SJSA1 (cell line): ENCODE data around the gene ATXN7. TPM values are rescaled to one million over a fixed set of nuclear protein-coding genes. Genes with fewer than 3 reads are reported as not detected.
A peak's percentile ranks its signal among the peaks of the same experiment; 100 is the strongest.

ENCODE experiments used
- DNase-seq, 2 experiments: peaks; one replicate each; pipeline ENCODE4 v3.0.0-alpha.2; 2015 to 2020; ENCODE audit warnings: low spot score in 2 of 2, low read depth in 1 of 2
- H3K27ac ChIP-seq: fragments of 250-450 bp; sonication (Bioruptor Pico); 2 replicates; pipeline ENCODE4 v1.5.1; 2020; ENCODE audit warnings: mild to moderate bottlenecking, moderate library complexity
- H3K27me3 ChIP-seq: fragments of 250-450 bp; sonication (Bioruptor Pico); replicated peaks from 2 replicates; pipeline ENCODE4 v1.5.1; 2020; ENCODE audit warnings: mild to moderate bottlenecking, moderate library complexity
- H3K36me3 ChIP-seq: fragments of 250-450 bp; sonication (Bioruptor Pico); 2 replicates; pipeline ENCODE4 v1.5.1; 2020; ENCODE audit warnings: mild to moderate bottlenecking
- H3K4me1 ChIP-seq: fragments of 250-450 bp; sonication (Bioruptor Pico); replicated peaks from 2 replicates; pipeline ENCODE4 v1.6.1; 2021; ENCODE audit warnings: mild to moderate bottlenecking
- H3K4me3 ChIP-seq: fragments of 250-450 bp; sonication (Bioruptor Pico); 2 replicates; pipeline ENCODE4 v1.5.1; 2020; ENCODE audit warnings: mild to moderate bottlenecking
- H3K9me3 ChIP-seq: fragments of 250-450 bp; sonication (Bioruptor Pico); replicated peaks from 2 replicates; pipeline ENCODE4 v1.5.1; 2020; ENCODE audit warnings: mild to moderate bottlenecking
- total RNA-seq: library from RNA; depleted of rRNA; stranded (reverse); fragments of >200 nt; shearing (Covaris generic); gene quantifications from 2 replicates; pipeline ENCODE4 v1.2.3, GENCODE V29; 2014

The ATXN7 gene
- total RNA-seq, 1 experiment from 2014 or later, result 7.1 TPM

GRCh38 chr3:63961891-63962290 is 98.2 kb downstream of the ATXN7 start:
- Histone ChIP-seq H3K9me3 (no peaks in the 10 kb centered on the region), H3K4me3 (no peak overlapping the region), H3K27me3 (no peaks in the 10 kb centered on the region), H3K4me1 (peaks cover 10% of the 10 kb centered on the region), H3K36me3 (peaks cover 2% of the 10 kb centered on the region), H3K27ac (no peak overlapping the region)
- peak in 1 of 2 experiments; percentile 42 for DNase-seq

- H3K27ac ChIP-seq, result no peak overlapping the region
- H3K36me3 ChIP-seq, result no peaks in the 10 kb centered on the region; the same call in 1 of the 2 replicates
- no peak for DNase-seq
Observed at GRCh38 chr3:63963496-63963895, 99.8 kb downstream of the ATXN7 start.

GRCh38 chr3:63964681-63965485 is 101.2 kb downstream of the ATXN7 start:
- Histone ChIP-seq H3K4me1 (peaks cover 40% of the 10 kb centered on the region), H3K27ac (no peak overlapping the region), H3K36me3 (no peaks in the 10 kb centered on the region; the same call in 1 of the 2 replicates), H3K9me3 (no peaks in the 10 kb centered on the region), H3K4me3 (no peak overlapping the region), H3K27me3 (no peaks in the 10 kb centered on the region)
- DNase-seq, result no peak

More at GRCh38 chr3:63963496-63963895, 99.8 kb downstream of the ATXN7 start:
- H3K27me3 ChIP-seq, result no peaks in the 10 kb centered on the region
- no peaks in the 10 kb centered on the region for H3K9me3 ChIP-seq
- H3K4me1 ChIP-seq, result peaks cover 26% of the 10 kb centered on the region
- no peak overlapping the region for H3K4me3 ChIP-seq

GRCh38 chr3:63966007-63966406 is 102.3 kb downstream of the ATXN7 start:
- no peaks in the 10 kb centered on the region; the same call in 1 of the 2 replicates for H3K36me3 ChIP-seq
- DNase-seq, result no peak
- no peaks in the 10 kb centered on the region for H3K27me3 ChIP-seq
- no peak overlapping the region for H3K27ac ChIP-seq
- H3K9me3 ChIP-seq, result no peaks in the 10 kb centered on the region
- peaks cover 33% of the 10 kb centered on the region for H3K4me1 ChIP-seq
- H3K4me3 ChIP-seq, result no peak overlapping the region

- Histone ChIP-seq H3K9me3 (no peaks in the 10 kb centered on the region), H3K4me1 (peaks cover 36% of the 10 kb centered on the region), H3K27ac (no peak overlapping the region), H3K4me3 (no peak overlapping the region), H3K36me3 (no peaks in the 10 kb centered on the region; the same call in 1 of the 2 replicates), H3K27me3 (no peaks in the 10 kb centered on the region)
- no peak for DNase-seq
Observed at GRCh38 chr3:63966871-63967270, 103.2 kb downstream of the ATXN7 start.

GRCh38 chr3:63967675-63968611 is 104.3 kb downstream of the ATXN7 start:
- no peak overlapping the region for H3K4me3 ChIP-seq
- H3K9me3 ChIP-seq, result no peaks in the 10 kb centered on the region
- peaks cover 45% of the 10 kb centered on the region for H3K4me1 ChIP-seq
- H3K27me3 ChIP-seq, result no peaks in the 10 kb centered on the region
- H3K27ac ChIP-seq, result peak overlapping the region; percentile 25
- H3K36me3 ChIP-seq, result no peaks in the 10 kb centered on the region
- DNase-seq, result peak in 1 of 2 experiments; percentile 42

GRCh38 chr3:63968612-63969350 is 105.1 kb downstream of the ATXN7 start:
- Histone ChIP-seq H3K9me3 (no peaks in the 10 kb centered on the region), H3K4me3 (no peak overlapping the region), H3K36me3 (no peaks in the 10 kb centered on the region), H3K27ac (peak overlapping the region; percentile 25), H3K4me1 (peaks cover 45% of the 10 kb centered on the region), H3K27me3 (no peaks in the 10 kb centered on the region)
- DNase-seq, result no peak

GRCh38 chr3:63969876-63970275 is 106.2 kb downstream of the ATXN7 start:
- no peaks in the 10 kb centered on the region for H3K36me3 ChIP-seq
- no peak overlapping the region for H3K4me3 ChIP-seq
- peaks cover 45% of the 10 kb centered on the region for H3K4me1 ChIP-seq
- H3K9me3 ChIP-seq, result no peaks in the 10 kb centered on the region
- no peaks in the 10 kb centered on the region for H3K27me3 ChIP-seq
- no peak overlapping the region for H3K27ac ChIP-seq
- no peak for DNase-seq

GRCh38 chr3:63970631-63971475 is 107.2 kb downstream of the ATXN7 start:
- Histone ChIP-seq H3K4me1 (peaks cover 49% of the 10 kb centered on the region), H3K4me3 (no peak overlapping the region), H3K27ac (no peak overlapping the region), H3K36me3 (no peaks in the 10 kb centered on the region), H3K27me3 (no peaks in the 10 kb centered on the region), H3K9me3 (no peaks in the 10 kb centered on the region)
- no peak for DNase-seq

- Histone ChIP-seq H3K4me3 (no peak overlapping the region), H3K27ac (peak overlapping the region; percentile 52), H3K9me3 (no peaks in the 10 kb centered on the region), H3K4me1 (peaks cover 56% of the 10 kb centered on the region), H3K36me3 (no peaks in the 10 kb centered on the region), H3K27me3 (no peaks in the 10 kb centered on the region)
- DNase-seq, result peak in 1 of 2 experiments; percentile 31
Observed at GRCh38 chr3:63972196-63972595, 108.5 kb downstream of the ATXN7 start.

- Histone ChIP-seq H3K9me3 (no peaks in the 10 kb centered on the region), H3K36me3 (no peaks in the 10 kb centered on the region), H3K4me3 (no peak overlapping the region), H3K4me1 (peaks cover 48% of the 10 kb centered on the region), H3K27ac (no peak overlapping the region), H3K27me3 (no peaks in the 10 kb centered on the region)
- no peak for DNase-seq
Observed at GRCh38 chr3:63972987-63973386, 109.3 kb downstream of the ATXN7 start.

- H3K4me1 ChIP-seq, result peaks cover 43% of the 10 kb centered on the region
Observed at GRCh38 chr3:63973406-63973805, 109.7 kb downstream of the ATXN7 start.

More at GRCh38 chr3:63973406-63973805, 109.7 kb downstream of the ATXN7 start:
- Histone ChIP-seq H3K27ac (no peak overlapping the region), H3K27me3 (no peaks in the 10 kb centered on the region), H3K36me3 (no peaks in the 10 kb centered on the region), H3K4me3 (no peak overlapping the region), H3K9me3 (no peaks in the 10 kb centered on the region)
- DNase-seq, result no peak
